Measurements from ENCODE around the gene EPS15. TPM values are rescaled to one million over a fixed set of nuclear protein-coding genes. Genes with fewer than 3 reads are reported as not detected.
"Not testable (repeated sequence)": the region's sequence is repeated elsewhere in the genome, so short reads cannot be mapped to it uniquely, and the experiment has no call there.

EPS15 gene
- total RNA-seq, 1 donor from 2014 or later = 50.1 TPM

- no peak for DNase-seq (ENCODE audit: low spot score)
- no peaks in the 10 kb centered on the region for H3K27me3 Mint-ChIP-seq (ENCODE audit: low read depth)
- no peak overlapping the region for H3K4me3 Mint-ChIP-seq (ENCODE audit: low read depth)
- H3K9me3 Mint-ChIP-seq = no peaks in the 10 kb centered on the region
- intact Hi-C loops (cut with micrococcal nuclease) = no loop called here
- peaks cover 7% of the 10 kb centered on the region for H3K4me1 Mint-ChIP-seq (ENCODE audit: low read depth)
- H3K36me3 Mint-ChIP-seq (ENCODE audit: low read depth) = peaks cover 51% of the 10 kb centered on the region
- no peak overlapping the region for H3K27ac Mint-ChIP-seq
These were observed 108.3 kb downstream of the EPS15 start for GRCh38 chr1:51410568-51411460.

- H3K9me3 Mint-ChIP-seq; H3K4me3 Mint-ChIP-seq (ENCODE audit: low read depth); H3K4me1 Mint-ChIP-seq (ENCODE audit: low read depth); intact Hi-C loops (cut with micrococcal nuclease); DNase-seq (ENCODE audit: low spot score); H3K27me3 Mint-ChIP-seq (ENCODE audit: low read depth); H3K27ac Mint-ChIP-seq: not testable (repeated sequence)
- peaks cover 55% of the 10 kb centered on the region for H3K36me3 Mint-ChIP-seq (ENCODE audit: low read depth)
These were observed 109.1 kb downstream of the EPS15 start for GRCh38 chr1:51409755-51410541.

- Mint-ChIP-seq H3K9me3 (no peaks in the 10 kb centered on the region), H3K27ac (no peak overlapping the region), H3K4me1 (ENCODE audit: low read depth) (no peaks in the 10 kb centered on the region), H3K27me3 (ENCODE audit: low read depth) (no peaks in the 10 kb centered on the region), H3K4me3 (ENCODE audit: low read depth) (no peak overlapping the region), H3K36me3 (ENCODE audit: low read depth) (peaks cover 52% of the 10 kb centered on the region)
- no peak for DNase-seq (ENCODE audit: low spot score)
- intact Hi-C loops (cut with micrococcal nuclease) = no loop called here
These were observed 126.8 kb downstream of the EPS15 start for GRCh38 chr1:51392241-51392640.

GRCh38 chr1:51390641-51391040 lies 128.4 kb downstream of the EPS15 start:
- H3K4me3 Mint-ChIP-seq (ENCODE audit: low read depth); DNase-seq (ENCODE audit: low spot score); H3K27me3 Mint-ChIP-seq (ENCODE audit: low read depth); intact Hi-C loops (cut with micrococcal nuclease); H3K27ac Mint-ChIP-seq; H3K9me3 Mint-ChIP-seq; H3K4me1 Mint-ChIP-seq (ENCODE audit: low read depth): not testable (repeated sequence)
- peaks cover 55% of the 10 kb centered on the region for H3K36me3 Mint-ChIP-seq (ENCODE audit: low read depth)

- H3K36me3 Mint-ChIP-seq (ENCODE audit: low read depth) = peaks cover 72% of the 10 kb centered on the region
- H3K4me3 Mint-ChIP-seq (ENCODE audit: low read depth); DNase-seq (ENCODE audit: low spot score); H3K27me3 Mint-ChIP-seq (ENCODE audit: low read depth); H3K27ac Mint-ChIP-seq; H3K4me1 Mint-ChIP-seq (ENCODE audit: low read depth); intact Hi-C loops (cut with micrococcal nuclease): not testable (repeated sequence)
- peaks cover 32% of the 10 kb centered on the region for H3K9me3 Mint-ChIP-seq
These were observed 131.8 kb downstream of the EPS15 start for GRCh38 chr1:51387288-51387687.

- peaks cover 32% of the 10 kb centered on the region for H3K9me3 Mint-ChIP-seq
- H3K4me1 Mint-ChIP-seq (ENCODE audit: low read depth); H3K4me3 Mint-ChIP-seq (ENCODE audit: low read depth); DNase-seq (ENCODE audit: low spot score); H3K27ac Mint-ChIP-seq; intact Hi-C loops (cut with micrococcal nuclease); H3K27me3 Mint-ChIP-seq (ENCODE audit: low read depth): not testable (repeated sequence)
- peaks cover 72% of the 10 kb centered on the region for H3K36me3 Mint-ChIP-seq (ENCODE audit: low read depth)
These were observed 132.8 kb downstream of the EPS15 start for GRCh38 chr1:51386259-51386658.

- Mint-ChIP-seq H3K36me3 (ENCODE audit: low read depth) (peaks cover 75% of the 10 kb centered on the region), H3K27ac (no peak overlapping the region), H3K27me3 (ENCODE audit: low read depth) (no peaks in the 10 kb centered on the region), H3K4me3 (ENCODE audit: low read depth) (no peak overlapping the region), H3K4me1 (ENCODE audit: low read depth) (peaks cover 3% of the 10 kb centered on the region), H3K9me3 (peaks cover 32% of the 10 kb centered on the region)
- intact Hi-C loops (cut with micrococcal nuclease) = no loop called here
- DNase-seq (ENCODE audit: low spot score) = no peak
These were observed 133.3 kb downstream of the EPS15 start for GRCh38 chr1:51385776-51386175.

- intact Hi-C loops (cut with micrococcal nuclease) = no loop called here
- Mint-ChIP-seq H3K4me1 (ENCODE audit: low read depth) (peaks cover 3% of the 10 kb centered on the region), H3K27me3 (ENCODE audit: low read depth) (no peaks in the 10 kb centered on the region), H3K36me3 (ENCODE audit: low read depth) (peaks cover 84% of the 10 kb centered on the region), H3K27ac (no peak overlapping the region), H3K9me3 (peaks cover 32% of the 10 kb centered on the region), H3K4me3 (ENCODE audit: low read depth) (no peak overlapping the region)
- no peak for DNase-seq (ENCODE audit: low spot score)
These were observed 137.1 kb downstream of the EPS15 start for GRCh38 chr1:51381964-51382363.

GRCh38 chr1:51380936-51381335 lies 138.1 kb downstream of the EPS15 start:
- no peak for DNase-seq (ENCODE audit: low spot score)
- H3K4me1 Mint-ChIP-seq (ENCODE audit: low read depth) = peaks cover 3% of the 10 kb centered on the region
- H3K27me3 Mint-ChIP-seq (ENCODE audit: low read depth) = no peaks in the 10 kb centered on the region
- intact Hi-C loops (cut with micrococcal nuclease) = no loop called here
- H3K4me3 Mint-ChIP-seq (ENCODE audit: low read depth) = no peak overlapping the region
- peaks cover 76% of the 10 kb centered on the region for H3K36me3 Mint-ChIP-seq (ENCODE audit: low read depth)
- H3K9me3 Mint-ChIP-seq = peaks cover 26% of the 10 kb centered on the region
- no peak overlapping the region for H3K27ac Mint-ChIP-seq

- no peak overlapping the region for H3K4me3 Mint-ChIP-seq (ENCODE audit: low read depth)
- peaks cover 3% of the 10 kb centered on the region for H3K4me1 Mint-ChIP-seq (ENCODE audit: low read depth)
- no peaks in the 10 kb centered on the region for H3K27me3 Mint-ChIP-seq (ENCODE audit: low read depth)
- no peak overlapping the region for H3K27ac Mint-ChIP-seq
- DNase-seq (ENCODE audit: low spot score) = no peak
- H3K36me3 Mint-ChIP-seq (ENCODE audit: low read depth) = peaks cover 65% of the 10 kb centered on the region
- intact Hi-C loops (cut with micrococcal nuclease) = no loop called here
- H3K9me3 Mint-ChIP-seq = peaks cover 12% of the 10 kb centered on the region
These were observed 140.2 kb downstream of the EPS15 start for GRCh38 chr1:51378871-51379270.

GRCh38 chr1:51373898-51374297 lies 145.2 kb downstream of the EPS15 start:
- Mint-ChIP-seq H3K27ac (no peak overlapping the region), H3K9me3 (no peaks in the 10 kb centered on the region), H3K36me3 (ENCODE audit: low read depth) (peaks cover 45% of the 10 kb centered on the region), H3K27me3 (ENCODE audit: low read depth) (no peaks in the 10 kb centered on the region), H3K4me3 (ENCODE audit: low read depth) (no peak overlapping the region), H3K4me1 (ENCODE audit: low read depth) (no peaks in the 10 kb centered on the region)
- no peak for DNase-seq (ENCODE audit: low spot score)
- intact Hi-C loops (cut with micrococcal nuclease) = no loop called here

GRCh38 chr1:51372561-51372960 lies 146.5 kb downstream of the EPS15 start:
- Mint-ChIP-seq H3K9me3 (no peaks in the 10 kb centered on the region), H3K27ac (no peak overlapping the region), H3K4me1 (ENCODE audit: low read depth) (no peaks in the 10 kb centered on the region), H3K27me3 (ENCODE audit: low read depth) (no peaks in the 10 kb centered on the region), H3K36me3 (ENCODE audit: low read depth) (peaks cover 40% of the 10 kb centered on the region), H3K4me3 (ENCODE audit: low read depth) (no peak overlapping the region)
- no peak for DNase-seq (ENCODE audit: low spot score)
- intact Hi-C loops (cut with micrococcal nuclease) = no loop called here

- no peak overlapping the region for H3K4me3 Mint-ChIP-seq (ENCODE audit: low read depth)
- H3K27ac Mint-ChIP-seq = no peak overlapping the region
- H3K27me3 Mint-ChIP-seq (ENCODE audit: low read depth) = no peaks in the 10 kb centered on the region
- intact Hi-C loops (cut with micrococcal nuclease) = no loop called here
- no peaks in the 10 kb centered on the region for H3K4me1 Mint-ChIP-seq (ENCODE audit: low read depth)
- H3K9me3 Mint-ChIP-seq = no peaks in the 10 kb centered on the region
- H3K36me3 Mint-ChIP-seq (ENCODE audit: low read depth) = peaks cover 30% of the 10 kb centered on the region
- DNase-seq (ENCODE audit: low spot score) = no peak
These were observed 149.9 kb downstream of the EPS15 start for GRCh38 chr1:51369171-51369570.
